Stimulated activated CD4-positive, alpha-beta T cell treated with anti-CD3 and anti-CD28 coated beads, TNF-alpha, amount 100 ng/mL, for 4 hours (primary cell): Measurements from ENCODE around the gene ETNK1.

Experiments used
- DNase-seq, 3 experiments: peaks; one replicate each; pipeline ENCODE4 v3.0.0-alpha.2; 2020; ENCODE audit warnings: low read depth in 3 of 3

ETNK1 gene

GRCh38 chr12:22634883-22635282, 9.9 kb downstream of the ETNK1 start:
- DNase-seq, result no peak

DNA sequence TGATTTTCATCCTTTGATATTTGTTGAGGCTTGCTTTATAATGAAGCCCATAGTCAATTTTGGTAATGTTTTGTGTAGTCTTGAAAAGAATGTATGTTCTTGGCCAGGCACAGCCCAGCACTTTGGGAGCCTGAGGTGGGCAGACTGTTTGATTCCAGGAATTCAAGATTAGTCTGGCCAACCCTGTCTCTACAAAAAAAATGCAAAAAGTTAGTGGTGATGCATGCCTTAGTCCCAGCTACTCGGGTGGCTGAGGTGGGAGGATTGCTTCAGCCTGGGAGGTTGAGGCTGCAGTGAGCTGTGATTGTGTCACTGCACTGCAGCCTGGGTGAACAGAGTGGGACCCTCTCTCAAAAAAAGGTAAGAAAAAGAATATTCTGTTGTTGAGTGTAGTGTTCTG, 10.8 kb downstream of the ETNK1 start:
- no peak for DNase-seq

DNA sequence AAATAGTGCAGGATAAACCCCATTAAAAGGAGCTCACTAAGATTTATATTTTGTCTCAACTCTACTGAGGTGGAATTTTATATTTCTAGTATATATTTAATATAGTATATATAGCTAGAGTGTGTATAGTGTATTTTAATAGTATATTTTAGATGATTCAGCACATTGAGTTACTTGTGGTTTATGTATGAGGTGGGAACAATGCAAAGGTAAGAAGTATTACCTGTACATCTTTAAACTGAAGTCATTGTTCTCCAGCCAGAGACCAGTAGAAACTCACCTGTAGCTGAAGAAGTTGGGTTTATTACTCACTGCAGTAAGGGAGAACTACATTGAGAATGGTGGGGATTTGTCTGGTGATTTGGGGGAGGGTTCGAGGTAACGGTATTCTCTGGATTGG, 15.9 kb downstream of the ETNK1 start:
- no peak for DNase-seq

GRCh38 chr12:22641353-22642053, 16.5 kb downstream of the ETNK1 start:
- no peak for DNase-seq

DNA sequence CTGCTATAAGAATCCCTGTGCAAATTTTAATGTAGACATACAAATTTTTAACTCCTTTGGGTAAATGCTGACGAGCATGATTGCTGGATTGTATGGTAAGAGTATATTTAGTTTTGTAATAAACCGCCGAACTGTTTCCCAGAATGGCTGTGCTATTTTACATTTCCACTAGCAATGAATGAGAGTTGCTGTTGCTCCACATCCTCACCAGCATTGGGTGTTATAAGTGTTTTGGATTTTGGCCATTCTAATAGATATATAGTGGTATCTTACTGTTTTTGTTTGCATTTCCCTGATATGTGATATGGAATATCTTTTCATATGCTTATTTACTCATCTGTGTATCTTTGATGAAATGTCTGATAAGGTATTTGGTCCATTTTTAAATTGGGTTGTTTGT, 23.7 kb downstream of the ETNK1 start:
- DNase-seq, result no peak

- DNase-seq, result no peak
Observed at GRCh38 chr12:22653075-22653474, 28.1 kb downstream of the ETNK1 start.

GRCh38 chr12:22653791-22654190, 28.8 kb downstream of the ETNK1 start:
- DNase-seq, result no peak

- DNase-seq, result no peak
Observed at GRCh38 chr12:22656376-22656775, 31.4 kb downstream of the ETNK1 start.

DNA sequence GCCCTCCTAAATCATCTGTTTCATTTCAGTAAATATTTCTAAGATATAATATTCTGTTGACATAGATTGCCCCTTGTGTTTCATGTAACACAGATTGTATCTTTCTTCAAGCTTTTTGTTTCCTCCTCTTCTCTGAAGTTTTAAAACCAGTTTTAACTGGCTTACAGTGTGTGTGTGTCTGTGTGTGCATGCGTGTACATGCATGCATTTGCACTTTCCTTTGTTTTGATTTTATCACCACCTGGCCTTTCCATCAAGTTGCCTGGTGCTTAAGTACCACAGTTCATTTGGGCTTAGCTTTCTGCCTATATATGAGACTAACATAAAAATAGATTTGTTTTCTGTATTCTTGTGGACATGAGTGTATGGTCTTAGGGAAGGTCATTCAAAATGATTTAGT, 31.9 kb downstream of the ETNK1 start:
- no peak for DNase-seq

- DNase-seq, result no peak
Observed at GRCh38 chr12:22657538-22657937, 32.6 kb downstream of the ETNK1 start.

DNA sequence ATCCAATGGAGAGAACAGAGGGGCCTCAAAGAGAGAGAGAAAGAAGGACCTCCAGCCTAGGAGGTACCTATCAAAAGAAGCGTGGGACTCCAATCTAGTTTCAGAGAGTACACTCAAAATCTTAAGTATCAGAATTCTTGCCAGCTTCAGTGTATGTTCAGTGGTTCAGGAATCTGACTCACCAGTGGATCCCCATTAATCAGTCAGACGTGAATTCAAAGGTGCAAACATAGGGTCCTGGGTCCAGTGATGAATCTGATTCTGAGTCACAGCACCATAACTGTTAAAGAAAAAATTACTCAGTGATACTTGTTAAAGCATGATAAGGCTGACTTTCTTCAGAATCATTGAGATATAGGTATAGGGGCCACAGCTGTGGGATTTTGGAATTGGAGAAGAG, 33.2 kb downstream of the ETNK1 start:
- no peak for DNase-seq

- DNase-seq, result no peak
Observed at GRCh38 chr12:22662356-22662755, 37.4 kb downstream of the ETNK1 start.

GRCh38 chr12:22665476-22665875, 40.5 kb downstream of the ETNK1 start:
- DNase-seq, result no peak

DNA sequence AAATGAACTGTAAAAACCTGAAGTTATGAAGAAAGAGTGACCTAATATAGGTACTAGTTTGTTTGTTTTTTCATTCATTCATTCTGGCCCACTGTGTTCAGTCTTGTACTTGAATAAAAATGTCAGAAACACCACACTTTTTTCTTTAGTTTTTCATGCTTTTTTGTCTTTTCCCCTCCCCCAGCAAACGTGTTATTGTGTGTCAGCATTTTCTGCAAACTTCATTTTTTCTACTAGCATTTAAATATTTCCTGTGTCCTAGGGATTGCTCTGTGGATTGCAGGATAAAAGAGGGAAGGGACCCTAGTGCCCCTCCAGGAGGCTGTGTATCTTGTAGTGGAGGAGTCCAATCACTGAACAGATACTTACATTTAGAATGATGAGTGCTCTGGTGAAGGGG, 42.2 kb downstream of the ETNK1 start:
- no peak for DNase-seq

- no peak for DNase-seq
Observed at GRCh38 chr12:22668441-22668840, 43.5 kb downstream of the ETNK1 start.

DNA sequence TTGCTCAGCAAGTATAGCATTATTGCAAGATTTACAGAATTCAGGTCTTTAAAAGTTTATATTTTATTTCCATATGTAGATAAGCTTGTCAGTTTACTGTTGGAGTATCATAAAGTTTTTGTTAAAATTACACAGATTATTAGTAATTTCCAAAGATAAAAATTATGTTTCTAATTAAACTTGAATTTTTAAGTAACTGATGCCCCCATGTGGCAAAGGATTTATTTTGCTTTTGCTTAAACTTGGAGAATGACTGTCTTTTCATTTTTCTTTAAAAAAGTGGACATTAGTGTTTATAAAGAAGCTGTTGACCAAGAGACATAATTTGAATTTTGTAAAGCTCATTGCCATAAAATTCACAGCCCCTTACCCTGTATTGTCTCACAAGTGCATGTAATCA, 45.8 kb downstream of the ETNK1 start:
- DNase-seq, result no peak

DNA sequence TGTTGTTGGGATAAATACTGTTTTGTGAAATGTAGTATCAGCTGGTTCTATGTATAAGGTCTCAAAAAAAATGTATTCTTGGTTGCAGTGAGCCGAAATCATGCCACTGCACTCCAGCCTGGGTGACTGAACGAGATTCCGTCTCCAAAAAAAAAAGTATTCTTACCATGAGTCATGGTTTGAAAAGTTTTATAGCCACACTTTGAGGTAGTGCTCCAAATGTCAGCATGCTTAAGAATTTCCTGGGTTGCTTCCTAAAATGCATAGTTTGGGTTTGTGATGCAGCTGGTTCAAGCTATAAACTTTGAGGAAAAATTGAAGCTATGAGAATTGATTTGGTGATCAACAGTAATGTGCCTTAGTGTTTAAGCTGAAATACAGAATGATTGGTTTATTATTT, 48.0 kb downstream of the ETNK1 start:
- no peak for DNase-seq

- DNase-seq, result no peak
Observed at GRCh38 chr12:22677781-22678574, 53.0 kb downstream of the ETNK1 start.

- DNase-seq, result no peak
Observed at GRCh38 chr12:22682663-22683062, 57.7 kb downstream of the ETNK1 start.

DNA sequence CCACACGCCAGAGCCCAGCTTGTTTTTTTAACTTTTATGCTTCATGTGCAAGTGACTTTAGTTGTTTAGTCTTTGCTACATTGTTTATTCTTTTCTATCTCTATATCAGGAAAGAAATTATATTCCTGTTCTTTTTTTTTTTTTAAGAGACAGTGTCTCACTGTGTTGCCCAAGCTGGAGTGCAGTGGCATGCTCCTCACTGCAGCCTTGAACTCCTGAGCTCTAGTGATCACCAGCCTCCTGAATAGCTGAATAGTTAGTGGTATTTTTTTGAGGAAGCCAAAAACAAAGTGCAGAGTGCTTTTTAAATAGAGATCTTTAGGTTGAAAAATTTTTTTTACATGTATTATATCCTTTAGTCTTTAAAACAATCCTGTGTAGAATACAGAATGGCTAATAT, 58.2 kb downstream of the ETNK1 start:
- DNase-seq, result no peak

GRCh38 chr12:22684140-22685118, 59.5 kb downstream of the ETNK1 start:
- DNase-seq, result no peak

DNA sequence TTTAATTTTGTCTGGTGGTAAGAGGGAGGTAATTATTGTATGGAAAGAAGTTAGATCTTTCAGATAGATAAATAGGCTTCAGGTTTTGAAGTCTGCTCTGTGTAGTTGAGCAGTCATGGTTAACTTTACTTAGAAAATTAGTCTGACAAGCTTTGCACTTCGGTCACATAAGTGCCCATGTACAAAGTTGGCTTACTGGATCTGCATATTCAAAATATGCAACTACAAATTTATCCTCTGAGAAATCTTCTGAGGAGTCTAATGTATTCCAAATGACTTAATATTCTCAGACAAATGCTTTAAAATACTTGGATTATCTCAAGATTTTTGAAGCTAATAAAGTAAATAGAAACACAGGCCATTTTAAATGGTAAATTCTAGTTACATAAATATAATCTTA, 61.2 kb downstream of the ETNK1 start:
- DNase-seq, result no peak
